GM12891 (cell line): ENCODE measurements around the gene SLC17A5.

Experiments
- POLR2AphosphoS5 ChIP-seq: IDR thresholded peaks from 2 replicates; pipeline ENCODE4 v1.6.1; 2011; ENCODE audit warnings: low read depth, low read length, control low read depth
- TAF1 ChIP-seq: IDR thresholded peaks from 2 replicates; pipeline ENCODE4 v1.6.1; 2011; ENCODE audit warnings: low read depth, low read length, control low read depth

GRCh38 chr6:73606428-73606827 is 47.4 kb downstream of the SLC17A5 start:
- TF ChIP-seq TAF1 = no peak
- TF ChIP-seq POLR2AphosphoS5 = no peak
